Esophagus muscularis mucosa (tissue), 4 donors: Measurements from ENCODE around the gene ZNF385C.

Experiments used
- EP300 ChIP-seq: sonication (generic); formaldehyde crosslinking; IDR thresholded peaks from one replicate; pipeline ENCODE4 v1.6.1; 2017; ENCODE audit warnings: antibody characterized with exemption
- POLR2A ChIP-seq: fragments of 450-650 bp; IDR thresholded peaks from one replicate; pipeline ENCODE4 v1.6.1; 2017; ENCODE audit warnings: antibody characterized with exemption, moderate library complexity, mild to moderate bottlenecking, low read depth
- POLR2AphosphoS5 ChIP-seq, 2 donors: sonication (generic); formaldehyde crosslinking; IDR thresholded peaks; one replicate each; pipeline ENCODE4 v1.6.1; 2017; ENCODE audit warnings: antibody characterized with exemption in 2 of 2
- TF ChIP-seq, protein P1 (sequence below), 3 experiments: fragments of 200-600 bp in 2 of 3; fragments of 450-650 bp in 1 of 3; sonication (generic) in 2 of 3; IDR thresholded peaks; one replicate each; pipeline ENCODE4 v1.5.1; 2017 to 2019; ENCODE audit warnings: antibody characterized with exemption in 3 of 3, mild to moderate bottlenecking in 2 of 3, moderate library complexity in 1 of 3

DNA sequence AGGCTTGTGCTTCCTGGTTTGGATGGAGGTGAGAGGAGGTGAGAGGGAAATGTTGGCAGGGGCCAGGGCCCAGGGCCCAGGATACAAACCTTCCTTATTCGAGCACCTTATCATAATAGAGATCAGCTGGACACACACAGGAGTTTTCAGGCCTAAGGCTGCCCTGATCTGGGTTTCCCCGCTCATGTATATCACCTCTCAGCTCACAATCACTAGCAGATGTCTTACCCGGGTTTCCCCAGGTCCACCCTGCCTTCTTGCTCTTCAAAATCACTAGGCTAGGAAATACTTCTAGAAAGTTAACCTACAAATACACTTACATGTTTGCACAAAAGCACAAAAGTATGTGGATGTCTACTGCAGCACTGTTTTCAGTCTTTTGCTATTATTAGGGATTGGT, 28.6 kb upstream of the ZNF385C start:
- no peak for TF ChIP-seq EP300
- TF ChIP-seq, protein P1, sequence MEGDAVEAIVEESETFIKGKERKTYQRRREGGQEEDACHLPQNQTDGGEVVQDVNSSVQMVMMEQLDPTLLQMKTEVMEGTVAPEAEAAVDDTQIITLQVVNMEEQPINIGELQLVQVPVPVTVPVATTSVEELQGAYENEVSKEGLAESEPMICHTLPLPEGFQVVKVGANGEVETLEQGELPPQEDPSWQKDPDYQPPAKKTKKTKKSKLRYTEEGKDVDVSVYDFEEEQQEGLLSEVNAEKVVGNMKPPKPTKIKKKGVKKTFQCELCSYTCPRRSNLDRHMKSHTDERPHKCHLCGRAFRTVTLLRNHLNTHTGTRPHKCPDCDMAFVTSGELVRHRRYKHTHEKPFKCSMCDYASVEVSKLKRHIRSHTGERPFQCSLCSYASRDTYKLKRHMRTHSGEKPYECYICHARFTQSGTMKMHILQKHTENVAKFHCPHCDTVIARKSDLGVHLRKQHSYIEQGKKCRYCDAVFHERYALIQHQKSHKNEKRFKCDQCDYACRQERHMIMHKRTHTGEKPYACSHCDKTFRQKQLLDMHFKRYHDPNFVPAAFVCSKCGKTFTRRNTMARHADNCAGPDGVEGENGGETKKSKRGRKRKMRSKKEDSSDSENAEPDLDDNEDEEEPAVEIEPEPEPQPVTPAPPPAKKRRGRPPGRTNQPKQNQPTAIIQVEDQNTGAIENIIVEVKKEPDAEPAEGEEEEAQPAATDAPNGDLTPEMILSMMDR (IDR thresholded peaks at IDR 0.05): no peak
- no peak for TF ChIP-seq POLR2A
- no peak for TF ChIP-seq POLR2AphosphoS5 (IDR thresholded peaks at IDR 0.05)
